NCI-H524 (cell line): Measurements from ENCODE around the gene SLC43A1.
A peak's percentile ranks its signal among the peaks of the same experiment; 100 is the strongest.
"Not testable (repeated sequence)": the region's sequence is repeated elsewhere in the genome, so short reads cannot be mapped to it uniquely, and the experiment has no call there.

Source experiments
- DNase-seq, 2 experiments: peaks; one replicate each; lab custom pipeline; 2025; lab: John Stamatoyannopoulos, UW

Gene SLC43A1

DNA sequence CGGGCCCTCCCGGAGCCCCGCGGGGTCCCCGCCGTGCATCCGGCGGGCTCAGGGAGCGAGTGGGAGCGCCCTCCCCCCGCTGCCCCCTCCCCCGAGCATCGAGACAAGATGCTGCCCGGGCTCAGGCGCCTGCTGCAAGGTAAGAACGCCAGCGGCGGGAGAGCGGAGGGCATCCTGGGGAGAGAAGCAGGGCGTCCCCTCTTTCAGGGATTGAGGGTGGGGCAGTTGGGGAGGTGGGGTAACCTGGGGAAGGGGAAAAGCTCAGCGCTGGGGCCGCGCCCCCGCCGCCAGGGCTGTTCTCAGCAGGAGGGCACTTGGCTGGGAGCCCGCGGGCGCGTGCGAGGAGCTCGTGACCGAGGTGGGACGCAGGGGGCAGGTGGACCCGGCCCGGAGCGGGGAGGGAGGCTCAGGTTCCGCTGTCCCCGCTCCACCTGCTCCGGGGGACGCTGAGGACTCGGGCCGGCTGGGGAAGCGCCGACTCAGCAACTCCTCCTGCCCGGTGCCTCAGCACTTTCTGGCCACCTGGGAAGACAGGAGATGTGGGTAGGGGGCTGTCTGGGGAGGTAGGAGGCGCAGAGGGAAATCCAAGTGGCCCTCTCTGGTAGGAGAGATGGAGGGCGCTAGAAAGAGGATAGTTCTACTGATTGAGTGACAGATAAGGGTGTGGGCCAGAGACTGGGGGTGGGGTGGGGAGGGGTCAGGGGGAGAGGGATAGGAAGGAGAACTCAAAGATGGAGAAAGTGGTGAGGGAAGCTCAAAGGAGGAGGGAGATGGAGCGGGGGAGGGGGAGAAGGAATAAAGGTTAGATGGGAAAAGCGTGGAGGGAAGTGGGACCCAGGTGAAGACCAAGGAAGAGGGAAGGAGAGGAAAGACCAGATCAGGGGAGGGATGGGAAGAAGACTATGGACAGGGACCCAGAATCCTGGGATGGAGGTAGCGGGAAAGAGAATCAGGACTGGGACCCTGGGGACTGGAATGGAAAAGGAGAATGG, 54.4 kb downstream of the SLC43A1 start:
- DNase-seq, result peak in 1 of 2 experiments; percentile 46

DNA sequence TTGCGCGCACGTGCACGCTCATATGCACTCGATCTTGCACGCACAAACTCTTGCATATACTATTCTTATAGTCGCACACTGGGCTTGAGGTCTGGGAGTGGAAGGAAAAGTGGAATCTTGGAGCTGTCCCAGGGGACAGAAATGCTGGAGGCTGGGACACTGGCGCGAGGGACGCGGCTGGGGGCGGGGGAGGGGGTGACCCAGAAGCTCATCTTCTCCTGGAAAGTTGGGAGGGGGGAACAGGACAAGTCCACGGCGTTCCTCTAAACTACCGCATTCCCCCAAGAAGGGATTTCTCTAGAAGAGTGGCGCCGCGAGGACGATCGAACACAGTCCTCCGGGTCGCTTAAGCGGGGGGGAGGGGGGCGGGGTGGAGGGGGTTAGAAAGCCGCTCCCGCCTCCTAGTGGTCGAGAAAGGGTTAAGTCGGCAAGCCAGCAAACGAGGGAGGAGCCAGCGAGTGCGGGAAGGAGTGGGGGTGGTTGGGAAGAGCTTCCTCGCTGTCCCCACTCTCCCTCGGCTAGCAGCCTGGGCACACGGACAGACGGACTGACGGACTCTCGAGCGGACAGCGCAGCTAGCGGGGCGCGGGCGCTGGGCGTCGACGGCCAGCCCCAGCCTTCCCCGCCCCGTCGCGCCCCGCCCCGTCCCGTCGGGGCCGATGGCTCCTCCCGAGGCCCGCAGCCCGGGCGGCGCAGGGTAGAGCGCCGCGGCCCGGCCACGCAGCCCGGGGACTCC, 55.3 kb downstream of the SLC43A1 start, which contains the start of gene RTN4RL2:
Gene RTN4RL2, plus strand, starts transcription at position 507 of the 736 bp plus-strand sequence. CDS start 338 bp downstream, outside the sequence.
- DNase-seq, result peak; percentile 72 to 75

GRCh38 chr11:57459164-57460021, 56.1 kb downstream of the SLC43A1 start:
- DNase-seq, result peak; percentile 40 to 50

- peak; percentile 69 to 84 for DNase-seq
Measured at GRCh38 chr11:57458410-57459163, 56.9 kb downstream of the SLC43A1 start.

- DNase-seq, result peak in 1 of 2 experiments; percentile 39
Measured at GRCh38 chr11:57458060-57458409, 57.5 kb downstream of the SLC43A1 start.

DNA sequence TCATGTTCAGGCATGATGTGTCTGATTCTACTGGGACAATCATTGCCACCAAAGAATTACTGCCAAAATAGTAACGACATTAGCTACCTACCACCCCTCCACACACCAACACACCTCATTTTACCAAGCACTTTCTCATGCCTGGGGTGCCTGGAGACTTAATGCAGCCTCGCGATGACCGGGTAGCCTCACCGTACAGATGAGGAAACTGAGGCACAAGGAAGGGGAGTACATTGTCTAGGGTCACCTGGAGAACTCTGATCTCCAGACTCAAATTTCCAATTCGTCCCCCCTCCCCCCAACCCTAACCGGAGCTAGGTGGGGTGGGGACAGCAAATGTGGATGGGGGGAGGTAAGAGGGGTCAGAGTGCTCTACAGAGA, 57.9 kb downstream of the SLC43A1 start:
- DNase-seq, result no peak

DNA sequence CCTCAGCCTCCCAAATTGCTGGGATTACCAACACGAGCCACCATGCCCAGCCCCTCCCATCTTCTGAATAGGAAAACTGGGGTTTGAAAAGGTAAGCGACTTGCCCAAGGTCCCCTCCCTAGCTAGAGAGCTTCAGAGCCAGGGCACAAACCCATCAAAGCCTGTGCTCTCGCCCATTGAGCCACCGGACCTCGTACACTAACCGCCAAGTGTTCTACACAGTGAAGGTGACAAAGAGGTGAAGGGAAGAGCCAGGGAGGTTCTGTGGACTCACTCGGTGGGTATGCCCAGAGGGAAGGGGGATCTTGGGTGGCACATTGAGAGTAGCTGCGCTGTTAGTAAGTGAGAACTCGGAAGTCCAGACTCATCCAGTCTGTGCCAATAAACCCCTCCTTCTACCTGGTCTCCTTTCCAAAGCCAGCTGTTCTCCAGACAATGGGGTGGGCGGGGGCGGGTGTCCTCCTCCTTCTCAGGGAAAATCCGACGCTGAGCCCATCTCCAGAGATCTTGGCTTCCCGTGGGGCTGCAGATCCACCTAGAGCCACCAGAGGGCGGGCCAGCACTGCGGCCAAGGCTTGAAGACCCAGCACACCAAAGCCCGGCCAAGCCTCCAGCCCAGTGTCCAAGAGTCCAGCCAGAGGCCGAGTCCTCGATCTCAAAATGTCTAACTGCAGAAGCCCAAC, 58.4 kb downstream of the SLC43A1 start:
- DNase-seq, result peak; percentile 80 to 86

- no peak for DNase-seq
Measured at GRCh38 chr11:57453543-57454177, 61.8 kb downstream of the SLC43A1 start.

DNA sequence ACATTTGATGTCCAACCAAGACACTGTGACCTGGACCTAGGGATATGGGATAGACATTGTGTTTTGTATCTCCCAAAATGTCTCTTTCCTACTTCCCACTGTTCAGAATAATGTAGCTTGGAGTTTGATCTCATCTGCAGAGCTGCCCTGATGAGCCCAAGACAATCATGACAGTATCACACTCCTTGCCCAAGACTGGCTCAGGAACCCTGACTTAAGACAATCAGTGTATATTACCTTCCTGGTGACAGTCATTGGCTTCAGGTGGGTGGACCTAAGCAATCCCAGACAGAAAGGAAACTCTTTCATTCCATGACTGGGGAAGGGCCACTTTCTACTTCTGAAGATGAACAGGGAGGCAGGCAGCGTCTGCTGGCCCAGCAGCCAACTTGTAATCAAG, 69.4 kb downstream of the SLC43A1 start:
- DNase-seq, result no peak

DNA sequence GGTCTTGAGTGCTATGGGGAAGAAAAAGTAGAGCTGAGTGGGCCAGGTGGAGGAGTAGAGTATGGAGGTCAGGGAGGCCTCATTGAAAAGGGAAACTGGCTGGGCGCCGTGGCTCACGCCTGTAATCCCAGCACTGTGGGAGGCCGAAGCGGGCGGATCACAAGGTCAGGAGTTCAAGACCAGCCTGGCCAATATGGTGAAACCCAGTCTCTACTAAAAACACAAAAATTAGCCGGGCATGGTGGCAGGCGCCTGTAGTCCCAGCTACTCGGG, 70.4 kb downstream of the SLC43A1 start:
- DNase-seq, result not testable (repeated sequence)

DNA sequence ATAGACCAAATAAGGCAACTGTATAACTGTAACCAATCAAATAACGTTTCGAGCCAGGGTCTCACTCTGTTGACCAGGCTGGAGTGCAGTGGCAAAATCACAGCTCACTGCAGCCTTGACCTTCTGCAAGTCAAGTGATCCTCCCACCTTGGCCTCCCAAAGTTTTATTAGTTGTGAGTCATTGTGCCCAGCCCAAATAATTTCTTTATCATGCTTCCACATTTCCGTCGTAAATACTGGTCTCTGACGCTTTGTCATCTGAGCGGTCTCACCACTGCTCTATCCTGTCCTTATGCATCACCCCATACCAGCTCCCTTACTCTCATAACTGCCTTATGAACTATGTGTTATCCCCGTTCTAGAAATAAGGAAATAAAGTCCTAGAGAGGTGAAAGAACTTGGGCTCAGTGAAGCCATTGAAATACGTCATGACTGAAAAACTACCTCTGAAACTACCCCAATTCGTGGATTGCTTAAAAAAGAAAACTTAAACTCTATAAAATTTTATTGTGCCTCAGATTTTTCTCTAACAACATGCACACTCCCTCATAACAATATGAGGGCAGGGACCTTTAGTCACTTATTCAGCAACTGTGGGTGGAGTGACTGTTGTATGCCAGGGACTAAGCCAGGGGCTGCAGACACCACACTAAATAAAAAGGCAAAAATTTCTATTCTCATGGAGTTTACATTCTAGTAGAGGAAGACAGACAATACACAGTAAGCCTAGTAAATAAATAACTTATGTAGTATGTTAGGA, 71.0 kb downstream of the SLC43A1 start:
- no peak for DNase-seq

DNA sequence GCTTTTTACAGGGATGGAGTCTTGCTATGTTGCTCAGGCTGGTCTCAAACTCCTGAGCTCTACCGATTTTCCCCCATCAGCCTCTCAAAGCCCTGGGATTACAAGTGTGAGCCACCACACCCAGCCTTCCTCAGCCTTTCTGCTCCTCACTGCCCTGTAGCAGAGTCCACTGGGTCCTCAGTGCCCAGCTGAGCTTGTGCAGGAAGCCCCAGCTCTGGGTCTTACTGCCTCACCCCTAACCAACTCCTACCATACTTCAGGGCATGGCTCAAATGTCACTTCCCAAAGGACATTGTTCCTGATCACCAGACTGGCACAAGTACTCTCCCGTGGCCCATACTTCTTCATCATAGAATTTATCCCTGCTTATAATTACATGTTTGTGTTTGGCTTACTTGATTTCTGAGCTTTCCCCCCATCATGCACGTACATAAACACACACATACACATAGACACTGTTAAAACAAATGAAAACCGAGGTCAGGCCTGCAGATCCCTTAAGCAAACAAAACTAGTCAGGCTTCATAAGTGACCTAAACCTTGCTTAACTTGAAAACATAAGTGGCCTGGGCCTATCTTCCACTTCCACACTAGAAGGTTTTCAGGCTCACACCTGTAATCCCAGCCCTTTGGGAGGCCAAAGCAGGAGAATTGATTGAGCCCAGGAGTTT, 74.6 kb downstream of the SLC43A1 start:
- DNase-seq, result no peak

- DNase-seq, result no peak
Measured at GRCh38 chr11:57439786-57440185, 75.7 kb downstream of the SLC43A1 start.

GRCh38 chr11:57438345-57439285, 76.9 kb downstream of the SLC43A1 start:
- no peak for DNase-seq

DNA sequence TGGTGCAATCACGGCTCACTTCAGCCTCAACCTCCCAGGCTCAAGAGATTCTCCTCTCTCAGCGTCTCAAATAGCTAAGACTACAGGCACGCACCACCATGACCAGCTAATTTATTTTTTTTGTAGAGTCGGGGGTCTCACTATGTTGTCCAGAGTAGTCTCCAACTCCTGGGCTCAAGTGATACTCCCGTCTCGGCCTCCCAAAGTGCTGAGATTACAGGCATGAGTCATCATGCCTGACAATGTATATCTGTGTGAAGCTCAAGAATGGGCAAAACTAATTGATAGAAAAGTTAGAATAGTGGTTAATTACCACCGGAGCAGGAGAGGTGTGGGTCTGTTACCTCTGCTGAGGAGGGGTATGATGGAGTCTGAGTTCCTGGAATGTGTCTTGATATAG, 79.5 kb downstream of the SLC43A1 start:
- DNase-seq, result no peak

- DNase-seq, result no peak
Measured at GRCh38 chr11:57434640-57435546, 80.6 kb downstream of the SLC43A1 start.
